ENCODE data around the gene APLP2.

DNA sequence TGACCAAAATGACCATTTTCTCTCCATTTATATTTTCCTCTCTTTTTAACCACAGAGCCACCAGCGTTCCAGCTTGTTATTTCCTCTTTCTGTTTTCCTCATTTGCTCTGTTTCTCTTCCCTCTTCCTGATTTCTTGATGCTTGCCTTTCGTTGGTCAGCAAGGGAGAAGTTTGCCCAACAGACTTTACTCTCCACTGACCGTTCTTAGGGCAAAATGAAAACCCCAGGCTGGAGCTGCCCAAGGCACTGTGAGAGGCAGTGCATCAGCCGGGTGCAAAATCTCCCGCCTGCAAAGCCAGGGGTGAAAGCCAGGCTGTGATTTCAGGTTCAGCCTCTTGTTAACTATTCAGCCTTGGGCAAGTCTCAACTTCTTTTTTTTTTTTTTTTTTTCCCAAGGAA is 26.1 kb upstream of the APLP2 start:
- TF ChIP-seq TSHZ2 (CRISPR knock-in tag; IDR thresholded peaks at IDR 0.05) (no peak), ISL1 (CRISPR knock-in tag; IDR thresholded peaks at IDR 0.05) (no peak), CREB5 (CRISPR knock-in tag; IDR thresholded peaks at IDR 0.05; ENCODE audit: low read depth) (no peak), OSR1 (CRISPR knock-in tag; IDR thresholded peaks at IDR 0.05) (no peak)

Data from SK-N-SH treated with all-trans-retinoic acid at 6 μM for 48 hours (cell line).